ENCODE measurements around the gene FCER2. TPM values are rescaled to one million over a fixed set of nuclear protein-coding genes. Genes with fewer than 3 reads are reported as not detected.

The FCER2 gene
- polyA plus RNA-seq, 3 donors, result 1.1 to 4.1 (median 2.1) TPM

DNA sequence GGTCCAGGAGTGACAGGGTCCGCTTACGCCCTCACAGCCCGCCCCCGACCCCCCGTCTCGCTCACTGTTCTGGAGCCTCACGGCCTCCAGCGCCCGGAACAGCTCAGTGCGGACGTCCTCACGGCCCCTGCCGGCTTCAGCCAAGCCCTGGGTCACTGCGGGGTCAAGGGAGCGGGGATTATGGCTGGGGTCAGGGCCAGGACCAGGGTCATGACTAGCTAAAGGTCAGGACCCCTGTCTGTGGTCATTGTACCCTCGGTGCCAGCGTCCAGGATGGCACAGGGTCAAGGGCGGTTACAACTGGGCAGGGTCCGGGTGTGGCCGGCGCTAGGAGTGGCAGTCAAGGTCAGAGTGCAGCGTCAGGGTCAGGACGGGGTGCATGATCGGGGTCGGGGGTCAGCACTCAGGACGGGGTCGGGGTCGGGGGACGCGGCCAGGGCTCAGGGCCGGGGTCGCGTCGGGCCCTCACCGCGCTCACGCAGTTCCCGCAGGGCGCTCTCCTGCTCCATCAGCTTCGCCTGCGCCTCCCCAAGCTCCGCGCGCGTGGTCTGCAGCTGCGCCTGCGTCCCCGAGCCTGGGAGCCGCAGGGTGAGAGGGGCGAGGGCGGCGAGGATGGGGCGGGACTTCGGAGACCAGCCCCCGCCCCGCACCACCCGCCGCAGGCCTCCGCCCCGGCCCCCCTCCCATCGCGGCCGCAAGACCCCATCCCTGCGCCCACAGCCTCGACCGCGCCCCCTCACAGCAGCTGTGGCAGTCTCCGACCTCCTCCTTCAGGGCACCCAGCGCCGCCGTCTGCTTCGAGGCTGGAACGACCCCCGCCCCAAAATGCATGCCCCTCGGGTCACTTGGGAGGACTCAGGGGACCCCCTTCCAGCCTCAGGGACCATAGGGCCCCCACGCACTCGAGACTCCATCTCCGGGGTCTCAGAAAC, 28.6 kb upstream of the FCER2 start:
- TF ChIP-seq, protein P1, sequence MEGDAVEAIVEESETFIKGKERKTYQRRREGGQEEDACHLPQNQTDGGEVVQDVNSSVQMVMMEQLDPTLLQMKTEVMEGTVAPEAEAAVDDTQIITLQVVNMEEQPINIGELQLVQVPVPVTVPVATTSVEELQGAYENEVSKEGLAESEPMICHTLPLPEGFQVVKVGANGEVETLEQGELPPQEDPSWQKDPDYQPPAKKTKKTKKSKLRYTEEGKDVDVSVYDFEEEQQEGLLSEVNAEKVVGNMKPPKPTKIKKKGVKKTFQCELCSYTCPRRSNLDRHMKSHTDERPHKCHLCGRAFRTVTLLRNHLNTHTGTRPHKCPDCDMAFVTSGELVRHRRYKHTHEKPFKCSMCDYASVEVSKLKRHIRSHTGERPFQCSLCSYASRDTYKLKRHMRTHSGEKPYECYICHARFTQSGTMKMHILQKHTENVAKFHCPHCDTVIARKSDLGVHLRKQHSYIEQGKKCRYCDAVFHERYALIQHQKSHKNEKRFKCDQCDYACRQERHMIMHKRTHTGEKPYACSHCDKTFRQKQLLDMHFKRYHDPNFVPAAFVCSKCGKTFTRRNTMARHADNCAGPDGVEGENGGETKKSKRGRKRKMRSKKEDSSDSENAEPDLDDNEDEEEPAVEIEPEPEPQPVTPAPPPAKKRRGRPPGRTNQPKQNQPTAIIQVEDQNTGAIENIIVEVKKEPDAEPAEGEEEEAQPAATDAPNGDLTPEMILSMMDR (IDR thresholded peaks at IDR 0.05), result no peak
- Mint-ChIP-seq H3K36me3 (peaks cover 0 to 13% of the 10 kb centered on the region in 2 donors), H3K27me3 (ENCODE audit: low read depth in 3 of 3) (peaks cover 2 to 22% (median 16%) of the 10 kb centered on the region in 3 donors), H3K9me3 (peaks cover 0 to 9% (median 0%) of the 10 kb centered on the region in 7 donors), H3K27ac (peak overlapping the region in 4 of 7 donors; percentile 71 to 89 (median 80)), H3K4me3 (peak overlapping the region; percentile 77 to 91), H3K4me1 (peaks cover 53% of the 10 kb centered on the region)
- no peaks in the 10 kb centered on the region for H3K9me3 ChIP-seq (replicated peaks in 1 of 2; ENCODE audit: control insufficient read depth in 1 of 2, insufficient read depth in 1 of 2, low read length in 2 of 2)
- DNase-seq, result no peak
- H3K9ac ChIP-seq (ENCODE audit: insufficient read depth, low read length, poor library complexity, severe bottlenecking), result peak overlapping the region; percentile 51
- H4K20me1 ChIP-seq (ENCODE audit: insufficient read depth, low read length), result no peaks in the 10 kb centered on the region
- H2AFZ ChIP-seq (ENCODE audit: insufficient read depth, low read depth, low read length, poor library complexity, severe bottlenecking), result peak overlapping the region; percentile 87
- H3K4me2 ChIP-seq (replicated peaks; ENCODE audit: extremely low read depth, low read length, poor library complexity, severe bottlenecking), result peak overlapping the region; percentile 83
- peak overlapping the region in 1 of 2 donors; percentile 8 for H3K27ac ChIP-seq (ENCODE audit: low read depth in 1 of 2, low read length in 2 of 2)
- peaks cover 0 to 3% of the 10 kb centered on the region in 2 donors for H3K27me3 ChIP-seq (ENCODE audit: control insufficient read depth in 2 of 2, insufficient read depth in 2 of 2, low read length in 2 of 2)
- intact Hi-C loops (cut with micrococcal nuclease), result no loop called here
- peak overlapping the region; percentile 1 to 71 (median 34) for H3K4me3 ChIP-seq (replicated peaks in 1 of 3; ENCODE audit: low read depth in 2 of 3, low read length in 3 of 3)
- H3K36me3 ChIP-seq (replicated peaks in 1 of 2; ENCODE audit: control insufficient read depth in 1 of 2, insufficient read depth in 2 of 2, low read length in 2 of 2), result no peaks in the 10 kb centered on the region
- WGBS (ENCODE audit: insufficient coverage), result 7% methylated on average over 64 of the region's 78 CpGs
- H3K79me2 ChIP-seq (ENCODE audit: insufficient read depth, low read length), result no peaks in the 10 kb centered on the region
- peaks cover 45 to 63% of the 10 kb centered on the region in 2 donors for H3K4me1 ChIP-seq (ENCODE audit: control insufficient read depth in 1 of 2, insufficient read depth in 2 of 2, low read length in 2 of 2)

DNA sequence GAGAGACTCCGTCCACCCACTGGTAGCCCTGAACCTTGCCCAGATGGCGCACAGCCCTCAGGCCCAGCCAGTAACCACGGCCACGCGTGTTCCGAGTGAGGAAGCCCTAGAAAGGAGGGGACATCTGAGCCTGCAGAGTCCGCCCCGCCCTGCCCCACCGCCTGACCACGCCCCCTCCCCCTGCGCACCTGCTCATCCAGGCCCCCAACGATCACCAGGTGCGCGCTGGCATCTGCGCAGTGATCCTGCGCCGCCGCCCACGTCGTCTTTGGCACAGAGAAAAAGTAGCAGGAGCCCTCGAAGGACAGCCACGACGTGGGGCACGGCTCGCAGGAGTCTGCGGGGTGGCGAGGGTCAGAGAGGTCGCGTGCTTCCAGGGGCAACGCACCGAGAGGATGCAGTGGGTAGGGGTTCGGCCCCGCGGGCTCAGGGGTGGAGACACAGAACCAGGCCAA, 27.9 kb upstream of the FCER2 start:
- peak overlapping the region; percentile 1 to 71 (median 34) for H3K4me3 ChIP-seq (replicated peaks in 1 of 3; ENCODE audit: low read depth in 2 of 3, low read length in 3 of 3)

More for the DNA sequence above, 27.9 kb upstream of the FCER2 start:
- peaks cover 41 to 59% of the 10 kb centered on the region in 2 donors for H3K4me1 ChIP-seq (ENCODE audit: control insufficient read depth in 1 of 2, insufficient read depth in 2 of 2, low read length in 2 of 2)
- peaks cover 2 to 22% (median 16%) of the 10 kb centered on the region in 3 donors for H3K27me3 Mint-ChIP-seq (ENCODE audit: low read depth in 3 of 3)
- H3K4me1 Mint-ChIP-seq, result peaks cover 48% of the 10 kb centered on the region
- TF ChIP-seq, protein P1 (IDR thresholded peaks at IDR 0.05), result no peak
- H3K4me2 ChIP-seq (replicated peaks; ENCODE audit: extremely low read depth, low read length, poor library complexity, severe bottlenecking), result peak overlapping the region; percentile 83
- H4K20me1 ChIP-seq (ENCODE audit: insufficient read depth, low read length), result no peaks in the 10 kb centered on the region
- no peak for DNase-seq
- H3K27me3 ChIP-seq (ENCODE audit: control insufficient read depth in 2 of 2, insufficient read depth in 2 of 2, low read length in 2 of 2), result peaks cover 0 to 3% of the 10 kb centered on the region in 2 donors
- peak overlapping the region in 6 of 7 donors; percentile 63 to 89 (median 77) for H3K27ac Mint-ChIP-seq
- intact Hi-C loops (cut with micrococcal nuclease), result no loop called here
- no peaks in the 10 kb centered on the region for H3K79me2 ChIP-seq (ENCODE audit: insufficient read depth, low read length)
- no peaks in the 10 kb centered on the region for H3K36me3 ChIP-seq (replicated peaks in 1 of 2; ENCODE audit: control insufficient read depth in 1 of 2, insufficient read depth in 2 of 2, low read length in 2 of 2)
- peak overlapping the region; percentile 1 to 42 for H3K27ac ChIP-seq (ENCODE audit: low read depth in 1 of 2, low read length in 2 of 2)
- H3K9me3 Mint-ChIP-seq, result peaks cover 0 to 9% (median 1%) of the 10 kb centered on the region in 7 donors
- peak overlapping the region; percentile 87 for H2AFZ ChIP-seq (ENCODE audit: insufficient read depth, low read depth, low read length, poor library complexity, severe bottlenecking)
- no peaks in the 10 kb centered on the region for H3K9me3 ChIP-seq (replicated peaks in 1 of 2; ENCODE audit: control insufficient read depth in 1 of 2, insufficient read depth in 1 of 2, low read length in 2 of 2)
- WGBS (ENCODE audit: insufficient coverage), result 7% methylated on average over 34 of the region's 34 CpGs
- peak overlapping the region; percentile 51 for H3K9ac ChIP-seq (ENCODE audit: insufficient read depth, low read length, poor library complexity, severe bottlenecking)
- H3K36me3 Mint-ChIP-seq, result peaks cover 0 to 13% of the 10 kb centered on the region in 2 donors
- H3K4me3 Mint-ChIP-seq, result peak overlapping the region; percentile 77 to 91
